Measurements from ENCODE around the gene FADS2.

FADS2 gene

GRCh38 chr11:61872935-61873565, 45.0 kb downstream of the FADS2 start:
- no peak for DNase-seq (ENCODE audit: extremely low read depth, insufficient read length)
- Histone ChIP-seq H3K4me3 (replicated peaks; ENCODE audit: low read depth, low read length) (no peak overlapping the region), H3K36me3 (ENCODE audit: control insufficient read depth, insufficient read depth, low read length) (no peaks in the 10 kb centered on the region), H3K27me3 (replicated peaks; ENCODE audit: control insufficient read depth, insufficient read depth, low read length) (no peaks in the 10 kb centered on the region; the same call in 1 of the 2 replicates)
- no peak for TF ChIP-seq CTCF (IDR thresholded peaks at IDR 0.05; ENCODE audit: insufficient read depth, low read length, poor library complexity, severe bottlenecking)

- Histone ChIP-seq H3K4me3 (replicated peaks; ENCODE audit: low read depth, low read length) (no peak overlapping the region), H3K27me3 (replicated peaks; ENCODE audit: control insufficient read depth, insufficient read depth, low read length) (no peaks in the 10 kb centered on the region; the same call in 1 of the 2 replicates), H3K36me3 (ENCODE audit: control insufficient read depth, insufficient read depth, low read length) (no peaks in the 10 kb centered on the region)
- no peak for TF ChIP-seq CTCF (IDR thresholded peaks at IDR 0.05; ENCODE audit: insufficient read depth, low read length, poor library complexity, severe bottlenecking)
- DNase-seq (ENCODE audit: extremely low read depth, insufficient read length) = no peak
These were observed 45.7 kb downstream of the FADS2 start for GRCh38 chr11:61873588-61874376.

- no peak for TF ChIP-seq CTCF (IDR thresholded peaks at IDR 0.05; ENCODE audit: insufficient read depth, low read length, poor library complexity, severe bottlenecking)
- no peak for DNase-seq (ENCODE audit: extremely low read depth, insufficient read length)
- no peak overlapping the region for H3K4me3 ChIP-seq (replicated peaks; ENCODE audit: low read depth, low read length)
- no peaks in the 10 kb centered on the region; the same call in 1 of the 2 replicates for H3K27me3 ChIP-seq (replicated peaks; ENCODE audit: control insufficient read depth, insufficient read depth, low read length)
- no peaks in the 10 kb centered on the region for H3K36me3 ChIP-seq (ENCODE audit: control insufficient read depth, insufficient read depth, low read length)
These were observed 46.3 kb downstream of the FADS2 start for GRCh38 chr11:61874377-61874809.

- Histone ChIP-seq H3K4me3 (replicated peaks; ENCODE audit: low read depth, low read length) (no peak overlapping the region), H3K27me3 (replicated peaks; ENCODE audit: control insufficient read depth, insufficient read depth, low read length) (no peaks in the 10 kb centered on the region; the same call in 1 of the 2 replicates), H3K36me3 (ENCODE audit: control insufficient read depth, insufficient read depth, low read length) (no peaks in the 10 kb centered on the region)
- DNase-seq (ENCODE audit: extremely low read depth, insufficient read length) = no peak
- no peak for TF ChIP-seq CTCF (IDR thresholded peaks at IDR 0.05; ENCODE audit: insufficient read depth, low read length, poor library complexity, severe bottlenecking)
These were observed 46.8 kb downstream of the FADS2 start for GRCh38 chr11:61874853-61875252.

GRCh38 chr11:61875698-61876097, 47.6 kb downstream of the FADS2 start:
- no peak overlapping the region for H3K4me3 ChIP-seq (replicated peaks; ENCODE audit: low read depth, low read length)
- H3K27me3 ChIP-seq (replicated peaks; ENCODE audit: control insufficient read depth, insufficient read depth, low read length) = no peaks in the 10 kb centered on the region; the same call in 1 of the 2 replicates
- TF ChIP-seq CTCF (IDR thresholded peaks at IDR 0.05; ENCODE audit: insufficient read depth, low read length, poor library complexity, severe bottlenecking) = no peak
- no peak for DNase-seq (ENCODE audit: extremely low read depth, insufficient read length)
- no peaks in the 10 kb centered on the region for H3K36me3 ChIP-seq (ENCODE audit: control insufficient read depth, insufficient read depth, low read length)

Data from GM06990 (cell line).